ENCODE data around the gene NT5C3B.

GRCh38 chr17:41873559-41874292, 37.7 kb upstream of the NT5C3B start:
- no peak for TF ChIP-seq EZH2 (IDR thresholded peaks at IDR 0.05; ENCODE audit: low read length, unreplicated experiment)
- no peak for TF ChIP-seq CTCF (conservative IDR thresholded peaks at IDR 0.05; ENCODE audit: low read depth, low read length)
